Activated CD8-positive, alpha-beta memory T cell treated with anti-CD3 and anti-CD28 coated beads for 1 hour (primary cell): ENCODE data around the gene INSL6.
"Not testable (repeated sequence)": the region's sequence is repeated elsewhere in the genome, so short reads cannot be mapped to it uniquely, and the experiment has no call there.

ENCODE experiments used
- DNase-seq, 2 donors: peaks; one replicate each; pipeline ENCODE4 v3.0.0-alpha.2; 2020; ENCODE audit warnings: low read depth in 1 of 2; ENCODE audit errors: extremely low read depth in 1 of 2

INSL6 gene

GRCh38 chr9:5185220-5185840, at the start of gene INSL6:
Gene INSL6, minus strand, starts transcription at chr9:5185639. Its CDS starts 37 bp downstream, at chr9:5185602.
- DNase-seq: no peak

GRCh38 chr9:5231212-5231611, 45.8 kb upstream of the INSL6 start, which contains the start of gene INSL4:
Gene INSL4, plus strand, starts transcription at chr9:5231419. Its CDS starts 105 bp downstream, at chr9:5231524.
- DNase-seq: no peak

GRCh38 chr9:5230554-5230953, 45.1 kb upstream of the INSL6 start:
- no peak for DNase-seq

GRCh38 chr9:5205071-5205470, 19.6 kb upstream of the INSL6 start:
- DNase-seq: no peak

GRCh38 chr9:5195463-5195862, 10.0 kb upstream of the INSL6 start:
- DNase-seq: no peak

DNA sequence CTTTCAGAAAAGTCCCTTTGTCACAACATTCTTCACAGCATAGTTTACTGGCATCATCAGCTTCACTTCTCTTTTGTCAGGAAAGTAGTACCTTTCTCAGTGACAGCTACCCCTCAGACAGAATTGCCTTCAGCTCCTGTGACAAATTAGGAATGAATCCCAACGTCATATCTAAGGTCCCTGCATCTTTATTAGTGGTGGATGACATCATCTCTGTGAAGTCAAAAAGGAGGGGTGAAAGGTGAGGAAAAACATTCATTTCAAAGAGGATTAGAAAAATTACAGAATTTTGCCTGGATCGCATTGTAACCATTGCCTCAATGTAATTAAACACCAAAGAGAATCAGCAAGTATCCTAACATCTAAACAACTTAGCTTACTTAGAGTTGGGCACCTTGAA, 7.9 kb upstream of the INSL6 start:
- no peak for DNase-seq

- no peak for DNase-seq
These were observed 6.5 kb upstream of the INSL6 start for GRCh38 chr9:5191985-5192384.

DNA sequence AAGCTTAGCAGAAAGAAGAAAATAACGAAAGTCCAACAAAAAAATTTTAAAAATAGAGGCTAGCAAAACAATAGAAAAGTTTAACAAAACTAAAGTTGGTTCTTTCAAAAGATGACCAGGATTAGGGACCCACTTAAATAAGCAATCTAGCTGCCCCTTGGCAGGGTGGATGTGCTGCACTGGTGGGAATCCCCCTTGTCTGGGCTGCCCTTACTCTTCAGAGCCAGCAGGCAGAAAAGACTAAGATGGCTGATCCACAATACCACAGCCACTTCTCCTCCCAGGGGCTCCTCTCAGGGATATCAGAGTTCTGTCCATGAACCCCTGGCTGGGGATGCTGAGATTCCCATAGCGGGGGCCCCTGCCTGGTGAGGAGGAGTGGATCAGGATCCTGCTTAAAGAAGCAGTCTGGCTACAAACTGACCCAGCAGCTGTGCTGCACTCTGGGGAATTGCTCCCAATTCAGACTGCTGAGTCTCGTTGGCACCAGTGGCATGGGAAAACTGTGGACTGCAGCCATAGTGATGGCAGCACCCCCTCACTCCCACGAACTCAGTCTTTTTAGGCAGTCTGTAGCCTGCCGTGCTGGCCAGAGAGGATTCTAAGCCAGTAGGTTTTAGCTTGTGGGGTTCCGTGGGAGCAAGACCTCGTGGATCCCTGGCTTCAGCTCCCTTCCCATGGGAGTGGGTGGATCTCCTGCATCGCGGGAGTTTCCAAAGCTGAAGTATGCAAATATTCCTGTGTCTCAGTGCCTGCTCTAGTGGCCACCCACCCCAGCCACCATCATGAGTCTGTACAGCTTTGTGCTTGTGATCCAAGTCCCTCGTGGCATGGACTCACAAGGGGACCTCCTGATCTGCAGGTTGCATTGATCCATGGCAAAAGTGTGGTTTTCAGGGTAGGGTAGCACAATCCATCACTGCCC, 2.9 kb upstream of the INSL6 start:
- DNase-seq: no peak

DNA sequence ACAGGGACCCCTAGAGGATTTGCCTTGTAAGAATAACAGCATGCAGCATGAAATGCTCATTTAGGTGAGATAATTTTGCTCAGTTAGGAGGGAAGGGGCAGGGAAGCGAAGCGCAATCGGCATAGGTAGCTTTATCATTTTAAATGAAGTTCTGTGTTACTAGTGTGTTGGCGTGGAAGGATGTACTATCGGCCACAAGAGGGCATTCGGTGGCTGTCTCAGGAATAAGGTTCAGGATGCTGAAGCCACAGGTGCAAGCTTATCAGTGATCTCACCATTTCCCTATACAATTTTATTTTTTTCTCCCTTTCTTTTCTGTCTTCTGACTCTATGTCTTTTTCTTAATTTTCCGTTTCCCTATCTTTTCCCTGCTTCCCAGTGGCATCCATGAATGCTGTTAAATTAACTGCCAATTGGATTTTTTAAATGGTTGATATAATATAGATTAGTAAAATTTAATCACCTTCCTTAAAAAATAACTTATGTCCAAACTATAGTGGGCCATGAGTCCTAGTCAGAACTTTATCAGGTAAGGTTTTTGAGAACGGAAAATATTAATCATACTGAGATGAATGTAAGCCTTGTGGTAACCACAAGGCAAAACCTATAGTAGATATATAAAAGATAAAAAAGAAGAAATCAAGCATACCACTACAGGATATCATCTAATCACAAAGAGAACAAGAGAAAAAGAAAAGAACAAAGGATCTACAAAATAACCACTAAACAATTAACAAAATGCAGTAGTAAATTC, 1.2 kb upstream of the INSL6 start:
- peak; percentile 15 to 19 for DNase-seq

GRCh38 chr9:5184776-5185175, 663 bp downstream of the INSL6 start:
- DNase-seq: no peak

- DNase-seq: not testable (repeated sequence)
These were observed 4.8 kb downstream of the INSL6 start for GRCh38 chr9:5180631-5181030.

- no peak for DNase-seq
These were observed 7.2 kb downstream of the INSL6 start for GRCh38 chr9:5178126-5178805.

DNA sequence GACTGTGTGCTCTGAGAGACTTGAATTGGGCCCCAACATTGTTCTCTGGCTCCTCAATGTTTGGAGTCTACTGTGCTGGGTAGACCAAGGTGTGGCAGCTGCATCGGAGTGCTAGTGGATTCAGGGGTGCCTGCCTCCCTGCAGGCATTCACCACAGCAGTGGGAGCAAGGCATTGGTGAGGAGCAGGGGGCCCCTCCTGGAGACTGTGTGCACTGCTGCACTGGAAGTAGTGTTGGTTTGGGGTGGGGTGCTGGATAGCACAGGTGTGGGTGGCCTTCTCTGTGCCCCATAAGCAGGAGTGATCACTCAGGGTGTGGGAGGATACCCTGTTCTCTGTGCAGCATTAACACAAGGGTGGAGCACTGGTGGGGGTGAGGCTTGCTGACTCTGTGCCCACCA, 39.2 kb downstream of the INSL6 start:
- no peak for DNase-seq

GRCh38 chr9:5144217-5144616, 41.2 kb downstream of the INSL6 start:
- no peak for DNase-seq

GRCh38 chr9:5140151-5140550, 45.3 kb downstream of the INSL6 start:
- DNase-seq: no peak

DNA sequence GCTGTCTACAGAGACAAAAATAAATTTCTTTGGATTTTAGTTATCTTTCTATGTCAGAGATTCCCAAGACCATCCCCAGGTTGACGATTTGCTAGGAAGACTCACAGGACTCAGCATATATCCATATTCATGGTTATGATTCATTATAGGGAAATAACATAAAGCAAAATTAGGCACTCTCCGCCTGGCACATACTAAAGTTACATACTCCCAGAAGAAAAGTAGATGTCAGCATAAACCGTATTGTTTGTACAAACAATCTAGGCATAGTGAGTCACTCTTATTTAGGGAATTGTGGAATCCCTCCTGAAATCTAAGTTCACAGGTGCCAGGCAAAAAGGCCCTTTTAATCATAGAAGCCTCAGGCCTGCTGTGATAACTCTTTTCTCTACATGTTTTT, 62.9 kb downstream of the INSL6 start:
- DNase-seq: no peak

GRCh38 chr9:5122116-5122515, 63.3 kb downstream of the INSL6 start:
- DNase-seq: no peak

- DNase-seq: no peak
These were observed 71.3 kb downstream of the INSL6 start for GRCh38 chr9:5113994-5114748.
